ENCODE data around the gene ARSJ.

DNA sequence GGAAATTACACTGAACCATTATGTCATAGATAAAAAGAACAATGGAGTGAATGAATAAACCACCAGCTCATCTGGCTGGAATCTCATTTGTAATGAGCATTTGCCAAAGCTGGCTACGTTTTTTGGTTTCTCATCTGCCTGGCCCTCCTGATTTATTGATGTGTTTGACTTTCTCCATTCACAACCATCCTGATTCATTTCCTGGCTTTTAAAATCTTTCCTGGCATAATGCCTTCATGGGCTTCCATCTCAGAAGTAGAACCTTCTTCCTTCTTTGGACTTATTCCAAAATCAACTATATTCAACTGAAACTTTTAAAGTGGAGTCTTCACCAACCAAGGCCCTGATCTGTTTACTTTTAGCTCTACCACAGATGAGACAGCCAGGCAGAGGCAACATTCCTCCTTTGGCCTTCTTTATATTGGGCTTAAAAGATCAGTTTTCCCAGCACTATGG, 36.0 kb upstream of the ARSJ start:
- TF ChIP-seq POLR2A (IDR thresholded peaks at IDR 0.05) = no peak
- TF ChIP-seq, protein P1, sequence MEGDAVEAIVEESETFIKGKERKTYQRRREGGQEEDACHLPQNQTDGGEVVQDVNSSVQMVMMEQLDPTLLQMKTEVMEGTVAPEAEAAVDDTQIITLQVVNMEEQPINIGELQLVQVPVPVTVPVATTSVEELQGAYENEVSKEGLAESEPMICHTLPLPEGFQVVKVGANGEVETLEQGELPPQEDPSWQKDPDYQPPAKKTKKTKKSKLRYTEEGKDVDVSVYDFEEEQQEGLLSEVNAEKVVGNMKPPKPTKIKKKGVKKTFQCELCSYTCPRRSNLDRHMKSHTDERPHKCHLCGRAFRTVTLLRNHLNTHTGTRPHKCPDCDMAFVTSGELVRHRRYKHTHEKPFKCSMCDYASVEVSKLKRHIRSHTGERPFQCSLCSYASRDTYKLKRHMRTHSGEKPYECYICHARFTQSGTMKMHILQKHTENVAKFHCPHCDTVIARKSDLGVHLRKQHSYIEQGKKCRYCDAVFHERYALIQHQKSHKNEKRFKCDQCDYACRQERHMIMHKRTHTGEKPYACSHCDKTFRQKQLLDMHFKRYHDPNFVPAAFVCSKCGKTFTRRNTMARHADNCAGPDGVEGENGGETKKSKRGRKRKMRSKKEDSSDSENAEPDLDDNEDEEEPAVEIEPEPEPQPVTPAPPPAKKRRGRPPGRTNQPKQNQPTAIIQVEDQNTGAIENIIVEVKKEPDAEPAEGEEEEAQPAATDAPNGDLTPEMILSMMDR (IDR thresholded peaks at IDR 0.05 in 8 of 11, conservative IDR thresholded peaks at IDR 0.05 in 3 of 11) = no peak

All from spleen (tissue), 7 donors.